Nucleus accumbens (tissue), 56 donors: ENCODE measurements around the gene NHERF1.

ENCODE experiments used
- DNase-seq, 56 donors: peaks; one replicate each; lab custom pipeline; 2025; lab: John Stamatoyannopoulos, UW

Gene NHERF1

DNA sequence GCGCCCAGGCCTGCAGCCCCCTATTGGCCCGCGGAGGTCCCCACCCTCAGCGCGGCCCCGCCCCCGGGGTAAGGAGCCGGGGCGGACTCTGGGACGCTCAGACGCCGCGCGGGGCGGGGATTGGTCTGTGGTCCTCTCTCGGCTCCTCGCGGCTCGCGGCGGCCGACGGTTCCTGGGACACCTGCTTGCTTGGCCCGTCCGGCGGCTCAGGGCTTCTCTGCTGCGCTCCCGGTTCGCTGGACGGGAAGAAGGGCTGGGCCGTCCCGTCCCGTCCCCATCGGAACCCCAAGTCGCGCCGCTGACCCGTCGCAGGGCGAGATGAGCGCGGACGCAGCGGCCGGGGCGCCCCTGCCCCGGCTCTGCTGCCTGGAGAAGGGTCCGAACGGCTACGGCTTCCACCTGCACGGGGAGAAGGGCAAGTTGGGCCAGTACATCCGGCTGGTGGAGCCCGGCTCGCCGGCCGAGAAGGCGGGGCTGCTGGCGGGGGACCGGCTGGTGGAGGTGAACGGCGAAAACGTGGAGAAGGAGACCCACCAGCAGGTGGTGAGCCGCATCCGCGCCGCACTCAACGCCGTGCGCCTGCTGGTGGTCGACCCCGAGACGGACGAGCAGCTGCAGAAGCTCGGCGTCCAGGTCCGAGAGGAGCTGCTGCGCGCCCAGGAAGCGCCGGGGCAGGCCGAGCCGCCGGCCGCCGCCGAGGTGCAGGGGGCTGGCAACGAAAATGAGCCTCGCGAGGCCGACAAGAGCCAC, at the start of gene NHERF1:
Gene NHERF1, plus strand, starts transcription at position 100 of the 750 bp plus-strand sequence. Its CDS starts 219 bp downstream, at position 319.
- DNase-seq: peak in 55 of 56 donors; percentile 41 to 97 (median 86)

DNA sequence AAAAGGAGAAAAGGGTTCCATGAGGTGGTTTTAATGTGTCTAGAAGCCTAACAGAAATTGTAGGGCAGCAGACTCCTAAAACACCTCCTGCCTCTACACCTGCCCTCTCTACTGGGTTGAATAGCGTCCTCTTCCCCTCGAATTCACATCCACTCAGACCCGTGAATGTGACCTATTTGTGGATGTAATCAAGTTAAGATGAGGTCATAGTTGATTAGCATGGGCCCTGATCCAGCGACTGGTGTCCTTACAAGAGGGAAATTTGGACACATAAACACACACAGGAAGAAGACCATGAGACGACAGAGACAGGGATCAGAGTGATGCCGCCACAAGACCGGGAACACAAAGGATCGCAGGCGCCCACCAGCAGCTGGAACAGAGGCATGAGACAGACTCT, 49.2 kb upstream of the NHERF1 start:
- DNase-seq: no peak

DNA sequence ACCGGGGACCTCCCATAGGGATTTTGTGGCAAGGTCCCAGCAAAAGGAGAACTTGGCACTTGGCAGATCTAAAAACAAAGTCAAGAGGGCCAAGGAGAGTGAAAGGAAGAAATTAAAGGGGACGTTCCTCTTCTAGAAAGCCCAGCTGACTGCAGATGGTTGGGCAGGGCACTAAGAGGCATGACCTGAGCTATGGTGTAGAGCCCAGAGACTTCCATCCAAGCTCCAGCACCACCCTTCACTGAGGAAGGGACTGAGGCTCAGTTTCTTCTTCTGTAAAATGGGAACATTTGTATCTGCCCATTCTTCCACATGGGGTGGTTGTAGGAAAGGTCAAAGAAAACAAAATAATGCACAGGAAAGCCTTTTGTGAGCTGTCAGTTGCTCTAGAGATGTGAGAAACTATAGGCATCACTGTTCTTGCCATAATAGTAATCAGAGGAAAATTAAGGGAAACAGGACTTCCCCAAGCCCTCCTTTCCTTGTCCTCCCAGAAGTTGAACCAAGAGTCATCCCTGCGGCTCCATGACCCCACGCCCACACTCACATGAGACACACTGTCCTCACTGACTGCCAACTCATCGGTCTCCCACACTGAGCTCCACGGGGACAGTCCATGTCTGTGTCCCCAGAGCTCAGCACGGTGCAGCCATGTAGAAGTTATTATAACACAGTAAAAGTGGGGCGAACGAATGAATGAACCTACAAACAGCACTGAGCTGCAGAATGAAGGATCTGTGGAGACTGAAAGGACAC, 46.1 kb upstream of the NHERF1 start:
- no peak for DNase-seq

DNA sequence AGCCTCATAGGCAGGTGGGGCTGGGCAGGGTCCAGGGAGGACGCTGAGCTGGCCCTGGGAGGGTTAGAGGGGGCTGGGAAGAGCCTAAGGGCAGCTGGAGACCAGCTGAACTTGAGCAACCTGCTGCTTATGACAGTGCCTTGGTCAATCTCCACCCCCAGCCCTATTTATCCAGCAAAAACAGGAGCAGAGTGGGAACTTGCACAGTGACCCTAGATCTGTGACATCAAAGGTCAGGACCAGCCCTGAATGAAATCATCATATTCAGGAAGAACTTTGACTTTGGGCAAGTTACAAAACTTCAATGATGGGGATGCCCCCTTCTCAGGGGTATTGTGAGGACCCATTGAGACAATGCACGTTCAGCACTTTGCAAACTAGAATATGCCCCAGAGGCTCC, 45.1 kb upstream of the NHERF1 start:
- DNase-seq: no peak

DNA sequence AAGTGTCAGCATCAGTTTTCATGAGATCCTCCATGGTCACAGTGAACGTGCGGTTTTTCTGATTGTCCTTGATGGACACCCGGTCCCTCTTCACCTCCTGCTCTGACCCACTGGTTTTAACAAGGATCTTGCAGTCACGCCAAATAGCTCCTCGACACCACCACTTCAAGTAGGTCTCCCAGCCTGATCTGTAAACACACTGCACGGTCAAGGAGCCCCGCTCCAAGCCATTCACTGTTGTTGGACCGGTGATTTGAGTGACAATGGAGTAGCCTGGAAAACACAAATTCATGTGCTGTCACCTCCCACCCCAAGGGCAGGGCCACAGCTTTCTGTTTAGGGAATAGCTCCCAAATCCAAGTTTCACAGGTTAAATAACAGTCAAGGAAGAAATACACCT, 43.9 kb upstream of the NHERF1 start:
- DNase-seq: no peak

DNA sequence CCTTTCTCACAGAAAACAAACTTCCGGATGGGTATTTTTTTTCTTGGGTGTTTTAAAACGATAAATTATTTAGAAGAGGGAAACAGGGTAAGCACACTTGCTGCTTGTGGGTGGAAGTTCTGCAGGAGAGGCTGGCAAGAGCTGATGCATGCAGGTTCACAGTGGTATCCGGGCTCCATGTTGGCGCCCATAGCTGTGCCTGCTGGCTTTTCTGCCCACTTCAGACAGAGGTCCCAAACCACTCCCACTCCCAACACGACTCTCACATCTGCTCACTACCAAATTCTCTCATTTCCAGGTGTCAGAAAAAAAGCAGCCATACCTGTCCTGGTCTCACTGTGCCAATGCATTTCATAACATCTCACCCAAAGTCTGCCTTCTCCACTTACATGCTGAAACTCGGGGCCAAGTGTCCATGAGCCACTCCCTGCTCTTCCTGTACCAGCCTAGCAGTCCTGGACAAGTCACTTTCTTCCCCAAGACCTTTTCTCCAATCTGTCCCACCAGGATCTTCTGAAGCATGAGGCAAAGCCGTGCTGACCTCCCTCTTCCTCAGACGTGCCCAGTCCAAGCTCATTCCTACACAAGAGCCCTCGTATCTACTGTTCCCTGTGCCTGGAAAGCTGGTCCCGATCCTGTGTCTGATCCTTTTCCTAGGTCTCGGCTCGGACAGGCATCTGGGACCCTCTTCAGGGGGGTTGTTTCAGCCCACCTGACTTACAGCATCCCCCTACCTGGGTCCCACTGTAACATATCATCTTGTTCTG, 37.2 kb upstream of the NHERF1 start:
- no peak for DNase-seq

DNA sequence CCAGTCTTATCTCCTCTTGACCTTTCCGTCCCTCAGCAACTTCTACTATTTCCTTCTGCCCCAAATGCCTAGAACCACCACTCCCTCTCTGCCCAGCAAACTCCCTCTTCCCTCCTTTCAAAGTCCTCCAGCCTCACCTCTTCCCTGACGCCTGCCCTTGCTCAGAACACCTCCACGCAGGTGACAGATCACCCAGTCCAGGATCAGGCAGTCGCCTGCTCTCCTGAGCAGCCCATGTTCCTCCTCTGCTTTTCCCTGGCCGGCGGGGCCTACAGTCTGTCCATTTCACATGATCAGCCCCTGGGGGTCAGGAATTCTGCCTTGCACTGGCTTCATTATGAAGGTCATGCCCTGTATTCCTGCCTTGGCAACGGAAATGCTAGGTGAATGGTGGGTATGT, 36.1 kb upstream of the NHERF1 start:
- no peak for DNase-seq

DNA sequence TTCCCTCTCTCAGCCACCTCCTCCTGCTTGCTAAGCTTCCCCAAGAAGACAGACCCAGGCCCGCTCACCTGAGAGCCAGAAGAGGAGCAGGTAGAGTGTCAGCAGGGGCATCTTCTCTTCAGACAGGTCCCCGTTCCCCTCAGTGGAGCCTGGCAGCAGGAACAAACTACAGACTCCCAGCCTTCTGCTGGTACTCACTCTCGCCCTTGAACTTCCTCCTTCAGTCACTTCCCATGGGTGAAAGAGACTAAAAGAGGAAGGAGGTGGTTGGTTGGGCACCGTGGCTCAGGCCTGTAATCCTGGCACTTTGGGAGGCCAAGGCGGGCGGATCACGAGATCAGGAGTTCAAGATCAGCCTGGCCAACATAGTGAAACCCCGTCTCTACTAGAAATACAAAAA, 35.7 kb upstream of the NHERF1 start, which contains the start of gene CD300LF:
Gene CD300LF, minus strand, starts transcription at position 168 of the 400 bp plus-strand sequence. Its CDS starts 57 bp downstream, at position 111.
- DNase-seq: peak in 2 of 56 donors; percentile 22 to 26

DNA sequence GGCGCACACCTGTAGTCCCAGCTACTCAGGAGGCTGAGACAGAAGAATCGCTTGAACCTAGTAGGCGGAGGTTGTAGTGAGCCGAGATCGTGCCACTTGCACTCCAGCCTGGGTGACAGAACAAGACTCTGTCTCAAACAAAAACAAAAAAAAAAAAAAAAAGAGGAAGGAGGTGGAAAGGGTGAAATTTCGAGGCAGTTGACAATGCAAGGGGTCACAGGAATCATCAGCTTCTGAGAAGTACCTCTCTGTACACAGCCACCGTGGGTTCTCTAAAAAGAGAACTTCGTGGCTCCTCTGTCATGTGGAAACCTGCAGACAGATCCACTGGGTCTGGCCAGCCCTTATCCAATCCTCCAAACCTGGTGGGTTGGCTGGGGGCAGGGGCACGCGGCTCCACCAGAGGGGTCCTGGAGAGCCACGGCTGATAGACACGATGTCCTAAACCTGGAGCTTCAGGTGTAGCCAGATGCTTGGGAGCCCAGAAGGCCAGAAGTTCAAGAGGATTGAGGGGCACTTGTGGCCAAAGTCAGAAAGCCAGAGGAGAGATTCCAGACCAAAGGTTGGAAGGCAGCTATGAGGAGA, 35.2 kb upstream of the NHERF1 start:
- DNase-seq: no peak

DNA sequence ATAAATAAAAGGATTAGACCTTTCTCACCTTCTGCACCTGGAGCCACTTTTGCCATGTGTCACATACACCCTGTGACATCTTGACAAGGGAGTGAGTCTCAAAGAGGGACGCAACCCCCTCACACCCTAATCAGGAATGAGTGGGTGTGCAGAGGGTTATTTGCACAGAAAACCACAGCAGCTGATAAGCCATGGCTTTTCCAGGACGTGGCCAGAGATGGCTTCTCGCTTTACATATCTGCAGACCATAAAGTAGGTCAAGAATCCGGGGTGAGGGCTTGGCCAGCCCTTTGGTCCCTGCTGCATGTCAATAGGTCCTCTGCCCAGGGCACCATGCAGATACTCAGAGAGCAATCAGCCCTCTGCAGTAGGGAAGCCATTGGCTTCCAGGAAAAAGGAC, 33.3 kb upstream of the NHERF1 start:
- no peak for DNase-seq

DNA sequence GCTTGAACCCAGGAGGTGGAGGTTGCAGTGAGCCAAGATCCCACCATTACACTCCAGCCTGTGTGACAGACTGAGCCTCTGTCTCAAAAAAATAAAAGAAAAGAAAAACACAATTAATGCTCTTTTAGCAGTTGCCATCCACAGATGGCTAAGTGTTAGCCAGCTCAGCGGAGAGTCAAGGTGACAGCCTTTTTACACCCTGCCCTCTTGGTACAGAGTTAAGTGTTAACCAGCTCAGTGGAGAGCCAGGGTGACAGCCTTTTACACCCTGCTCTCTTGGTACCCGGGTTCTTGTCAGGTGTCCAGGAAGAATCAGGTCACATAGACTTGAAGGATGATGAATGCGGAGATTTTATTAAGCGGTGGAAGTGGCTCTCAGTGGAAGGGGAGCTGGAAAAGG, 27.9 kb upstream of the NHERF1 start:
- DNase-seq: no peak

DNA sequence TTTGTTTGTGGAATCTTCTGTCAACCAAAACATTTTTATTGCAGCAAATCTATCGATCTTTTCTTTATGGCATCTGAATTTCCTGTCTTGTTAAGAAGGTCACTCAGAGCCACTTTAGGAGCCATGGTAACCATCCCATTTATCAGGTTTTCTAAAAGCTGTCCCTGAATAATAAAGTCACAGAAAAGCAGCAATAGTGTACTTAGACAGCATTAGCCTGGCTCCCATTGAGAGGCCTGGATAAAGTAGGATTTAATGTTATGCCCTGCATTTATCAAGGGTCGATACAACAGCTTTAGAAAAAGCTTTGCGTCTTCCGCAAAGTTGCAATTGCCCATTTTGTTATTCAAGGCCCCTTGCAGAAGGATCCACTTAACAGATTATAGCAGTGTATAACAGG, 25.6 kb upstream of the NHERF1 start:
- no peak for DNase-seq

DNA sequence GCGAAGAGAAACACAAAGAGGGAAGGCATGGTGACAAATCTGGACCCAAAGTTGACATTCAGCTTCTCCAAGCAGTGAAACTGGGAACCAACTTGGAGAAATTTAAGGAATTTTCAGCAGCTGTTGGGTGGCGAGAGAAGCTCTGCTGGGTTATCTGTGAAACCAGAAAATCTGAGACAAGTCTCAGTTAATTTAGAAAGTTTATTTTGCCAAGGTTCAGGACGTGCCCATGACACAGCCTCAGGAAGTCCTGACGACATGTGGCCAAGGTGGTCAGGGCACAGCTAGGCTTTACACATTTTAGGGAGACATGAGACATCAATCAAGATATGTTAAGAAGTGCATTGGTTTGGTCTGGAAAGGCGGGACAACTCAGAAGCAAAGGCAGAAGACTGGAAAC, 24.5 kb upstream of the NHERF1 start:
- DNase-seq: no peak

DNA sequence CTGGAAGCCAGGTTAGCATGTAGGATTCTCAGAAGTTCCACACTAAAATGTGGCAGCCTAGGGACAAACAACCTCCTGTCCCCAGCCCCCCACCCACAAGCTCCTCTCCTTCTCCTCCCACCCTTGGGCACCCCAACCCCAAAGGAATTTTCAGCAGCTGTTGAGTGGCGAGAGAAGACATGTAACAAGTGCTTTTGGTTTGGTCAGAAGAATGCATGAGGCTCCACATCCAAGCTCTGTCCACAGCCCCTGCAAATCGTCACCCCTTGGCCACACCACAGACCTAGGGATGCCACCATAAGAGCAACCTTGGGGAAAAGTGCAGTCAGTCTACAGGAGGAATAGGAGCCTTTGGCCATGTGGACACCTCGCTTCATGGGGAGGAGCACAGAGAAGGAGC, 23.3 kb upstream of the NHERF1 start:
- no peak for DNase-seq

DNA sequence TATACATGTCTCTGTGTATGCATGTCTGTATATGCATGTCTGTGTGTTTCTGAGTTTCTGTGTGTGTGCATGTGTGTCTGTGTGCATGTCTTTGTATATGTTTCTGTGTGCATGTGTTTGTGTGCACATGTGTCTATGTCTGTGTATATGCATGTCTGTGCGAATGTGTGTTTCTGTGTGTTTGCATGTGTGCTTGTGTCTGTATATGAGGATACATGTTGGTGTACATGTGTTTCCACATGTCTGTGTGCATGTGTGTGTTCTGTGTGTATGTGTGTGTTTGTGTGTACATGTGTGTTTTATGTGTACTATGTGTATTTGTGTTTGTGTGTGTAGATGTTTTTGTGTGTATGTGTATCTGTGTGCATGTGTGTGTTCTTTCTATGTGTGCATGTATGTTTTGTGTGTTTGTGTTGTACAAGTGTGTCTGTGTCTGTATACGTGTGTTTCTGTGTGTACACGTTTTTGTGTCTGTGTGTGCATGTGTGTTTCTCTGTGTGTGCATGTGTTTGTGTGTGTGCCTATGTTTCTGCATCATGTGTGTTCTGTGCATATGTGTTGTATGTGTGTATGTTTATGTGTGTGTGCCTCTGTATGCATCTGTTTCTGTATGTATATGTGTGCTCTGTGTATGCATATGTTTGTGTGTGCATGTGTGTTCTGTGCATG, 20.3 kb upstream of the NHERF1 start:
- DNase-seq: no peak

DNA sequence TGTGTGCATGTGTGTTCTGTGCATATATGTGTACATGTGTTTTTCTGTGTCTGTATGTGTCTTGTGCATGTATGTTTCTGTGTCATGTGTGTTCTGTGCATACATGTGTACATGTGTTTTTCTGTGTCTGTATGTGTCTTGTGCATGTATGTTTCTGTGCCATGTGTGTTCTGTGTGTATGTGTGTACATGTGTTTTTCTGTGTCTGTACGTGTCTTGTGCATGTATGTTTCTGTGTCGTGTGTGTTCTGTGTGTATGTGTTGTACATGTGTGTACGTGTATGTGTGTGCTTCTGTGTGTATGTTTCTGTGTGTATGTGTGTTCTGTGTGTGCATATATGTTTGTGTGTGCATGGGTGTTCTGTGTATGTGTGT, 19.7 kb upstream of the NHERF1 start:
- DNase-seq: no peak

DNA sequence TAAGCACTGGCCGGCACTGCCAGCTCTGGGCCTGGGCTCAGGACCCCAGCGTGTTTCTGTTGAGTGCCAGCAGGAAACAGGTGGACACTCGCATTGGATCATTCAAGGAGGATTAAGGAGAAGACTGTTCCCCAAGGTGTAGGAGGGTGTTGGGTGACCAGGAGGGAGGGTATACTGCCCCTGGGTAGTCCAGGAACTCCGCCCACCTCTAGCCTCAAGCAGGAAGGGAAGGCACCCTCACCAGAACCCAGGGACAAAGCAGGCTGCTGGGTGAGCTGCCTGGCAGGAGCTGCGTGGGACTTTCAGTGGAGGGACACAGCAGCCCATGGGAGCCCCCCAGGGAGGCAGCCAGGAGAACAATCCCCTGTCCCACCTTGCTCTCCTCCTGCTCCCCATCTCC, 19.1 kb upstream of the NHERF1 start:
- DNase-seq: no peak

DNA sequence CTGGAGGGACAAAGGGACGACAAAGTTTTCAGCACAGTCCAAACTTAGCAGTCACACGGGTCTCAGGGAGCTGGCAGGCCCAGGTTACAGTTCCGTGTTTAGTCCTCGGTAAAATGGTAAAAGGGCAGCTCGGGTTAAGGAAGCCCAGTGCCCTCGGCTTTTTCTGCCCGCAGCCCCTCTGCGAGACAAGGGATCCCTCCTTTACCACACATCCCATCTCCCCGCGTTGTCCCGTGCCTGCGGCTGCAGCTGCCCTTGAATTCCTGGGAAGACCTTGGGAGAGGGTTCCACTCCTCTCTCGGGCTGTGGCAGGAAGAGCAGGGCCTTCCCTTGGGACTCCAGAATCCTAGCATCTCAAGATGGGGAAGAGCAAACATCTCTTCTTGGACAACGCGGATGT, 18.6 kb upstream of the NHERF1 start:
- DNase-seq: no peak

DNA sequence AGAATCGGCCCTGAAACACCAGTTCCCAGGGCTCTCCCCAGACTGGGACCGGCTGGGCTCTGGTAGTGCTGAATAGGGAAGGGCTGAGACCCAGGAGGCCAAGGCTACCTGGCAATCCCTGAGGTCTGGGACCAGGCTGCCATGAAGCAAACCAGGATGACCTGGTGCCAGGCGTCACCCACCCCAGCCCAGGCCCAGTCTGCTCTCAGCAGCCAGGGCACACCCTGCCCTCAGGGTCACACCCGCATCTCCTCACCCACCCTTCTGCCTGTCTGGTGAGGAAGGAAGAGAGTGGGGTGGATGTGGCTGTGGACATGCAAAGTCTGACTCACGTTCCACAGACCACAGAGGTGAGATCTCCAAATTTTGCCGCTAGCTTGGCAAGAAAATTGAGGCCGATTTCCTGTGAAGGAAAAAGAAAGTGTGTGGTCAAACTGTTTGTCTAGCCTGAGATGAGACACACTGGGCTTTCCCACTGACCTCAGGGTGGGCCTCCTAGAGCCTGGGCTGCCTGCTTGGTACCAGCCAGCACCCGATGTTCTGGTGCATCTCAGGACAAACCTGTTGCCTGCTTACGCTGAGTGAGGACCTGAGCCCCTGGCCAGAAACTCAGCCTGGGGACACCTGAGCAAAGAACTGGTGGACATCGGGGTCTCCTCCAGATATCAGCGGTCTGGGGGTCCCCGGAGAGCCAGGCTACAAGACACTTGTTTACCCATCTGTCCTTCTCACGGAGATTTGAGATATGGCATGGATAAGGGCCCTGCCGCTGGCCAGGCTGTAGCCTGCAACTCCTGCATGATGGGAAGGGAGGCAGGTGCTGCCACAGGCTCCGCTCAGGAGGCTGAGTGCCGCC, 17.7 kb upstream of the NHERF1 start:
- DNase-seq: no peak

DNA sequence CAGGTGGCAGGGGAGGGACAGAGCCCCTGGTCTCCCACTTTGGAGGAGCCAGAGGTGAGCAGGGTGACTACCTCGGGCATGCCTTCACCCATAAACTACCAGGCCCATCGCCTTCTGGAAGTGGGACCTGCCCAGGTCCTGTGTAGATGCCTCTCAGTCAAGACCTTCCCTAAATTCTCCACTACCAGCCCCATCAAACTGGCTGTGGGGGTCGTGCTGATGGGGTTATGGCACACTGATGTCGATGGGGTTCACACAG, 17.2 kb upstream of the NHERF1 start:
- DNase-seq: no peak
